IPS-18a (cell line): ENCODE data around the gene PNPLA2.
A peak's percentile ranks its signal among the peaks of the same experiment; 100 is the strongest.

ENCODE experiments used
- H3K27ac ChIP-seq: one replicate; pipeline ENCODE4 v1.5.1; 2013; ENCODE audit warnings: low read length
- H3K27me3 ChIP-seq: one replicate; pipeline ENCODE4 v1.6.1; 2013; ENCODE audit warnings: mild to moderate bottlenecking, low read length; ENCODE audit not compliant: control insufficient read depth, insufficient read depth
- H3K36me3 ChIP-seq: one replicate; pipeline ENCODE4 v1.6.1; 2013; ENCODE audit warnings: low read depth, low read length; ENCODE audit not compliant: control insufficient read depth
- H3K4me1 ChIP-seq: one replicate; pipeline ENCODE4 v1.6.1; 2013; ENCODE audit warnings: low read depth, low read length; ENCODE audit not compliant: control insufficient read depth
- H3K4me3 ChIP-seq: one replicate; pipeline ENCODE4 v1.5.1; 2013; ENCODE audit warnings: low read length
- H3K9ac ChIP-seq: one replicate; pipeline ENCODE4 v1.6.1; 2013; ENCODE audit warnings: mild to moderate bottlenecking, low read length, moderate library complexity
- H3K9me3 ChIP-seq: one replicate; pipeline ENCODE4 v1.6.1; 2013; ENCODE audit warnings: low read depth, low read length; ENCODE audit not compliant: control insufficient read depth

The PNPLA2 gene

DNA sequence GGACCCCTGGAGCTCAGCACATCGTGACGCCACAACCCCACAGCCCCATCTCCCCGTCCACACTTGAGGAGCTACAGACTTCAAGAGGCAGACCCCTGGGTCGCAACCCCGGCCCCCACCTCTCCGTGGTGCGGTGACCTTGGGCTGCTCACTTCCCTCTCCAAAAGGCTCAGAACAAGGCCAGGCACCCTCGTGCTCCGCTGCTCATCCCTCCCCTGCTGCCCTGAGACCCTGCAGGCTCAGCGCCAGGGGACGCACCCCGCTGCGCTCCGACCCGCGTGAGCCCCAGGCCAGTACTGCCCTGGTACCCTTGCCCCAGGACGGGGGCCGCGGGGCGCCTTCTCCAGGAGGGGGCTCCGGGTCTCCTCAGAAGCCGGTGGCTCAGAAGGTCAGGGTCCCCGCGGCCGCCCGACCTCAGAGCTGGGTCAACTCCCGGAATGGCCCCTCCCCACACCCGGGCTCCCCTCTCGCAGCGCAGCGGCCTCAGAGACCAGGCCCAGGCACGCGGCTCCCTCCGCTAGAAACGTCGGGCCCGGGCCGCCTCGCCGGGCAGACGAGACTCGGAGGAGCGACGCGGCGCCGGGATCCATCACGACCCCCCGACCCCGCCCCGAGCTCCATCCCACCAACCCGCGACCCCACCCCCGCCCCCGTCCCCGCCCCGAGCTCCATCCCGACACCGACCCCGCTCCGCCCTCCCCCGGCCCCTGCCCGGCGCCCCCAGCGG is 42.0 kb upstream of the PNPLA2 start:
- peak overlapping the region; percentile 77 for H3K4me3 ChIP-seq

GRCh38 chr11:777288-778255 is 41.1 kb upstream of the PNPLA2 start, which contains the start of gene GATD1:
GATD1 (minus strand) TSS chr11:777487; CDS start chr11:777462, 25 bp downstream.
- Histone ChIP-seq H3K36me3 (peaks cover 5% of the 10 kb centered on the region), H3K27me3 (no peaks in the 10 kb centered on the region)

More for the DNA sequence above, 42.0 kb upstream of the PNPLA2 start:
- Histone ChIP-seq H3K4me1 (no peaks in the 10 kb centered on the region), H3K36me3 (peaks cover 5% of the 10 kb centered on the region), H3K27ac (no peak overlapping the region), H3K27me3 (no peaks in the 10 kb centered on the region), H3K9ac (peak overlapping the region; percentile 81), H3K9me3 (no peaks in the 10 kb centered on the region)

DNA sequence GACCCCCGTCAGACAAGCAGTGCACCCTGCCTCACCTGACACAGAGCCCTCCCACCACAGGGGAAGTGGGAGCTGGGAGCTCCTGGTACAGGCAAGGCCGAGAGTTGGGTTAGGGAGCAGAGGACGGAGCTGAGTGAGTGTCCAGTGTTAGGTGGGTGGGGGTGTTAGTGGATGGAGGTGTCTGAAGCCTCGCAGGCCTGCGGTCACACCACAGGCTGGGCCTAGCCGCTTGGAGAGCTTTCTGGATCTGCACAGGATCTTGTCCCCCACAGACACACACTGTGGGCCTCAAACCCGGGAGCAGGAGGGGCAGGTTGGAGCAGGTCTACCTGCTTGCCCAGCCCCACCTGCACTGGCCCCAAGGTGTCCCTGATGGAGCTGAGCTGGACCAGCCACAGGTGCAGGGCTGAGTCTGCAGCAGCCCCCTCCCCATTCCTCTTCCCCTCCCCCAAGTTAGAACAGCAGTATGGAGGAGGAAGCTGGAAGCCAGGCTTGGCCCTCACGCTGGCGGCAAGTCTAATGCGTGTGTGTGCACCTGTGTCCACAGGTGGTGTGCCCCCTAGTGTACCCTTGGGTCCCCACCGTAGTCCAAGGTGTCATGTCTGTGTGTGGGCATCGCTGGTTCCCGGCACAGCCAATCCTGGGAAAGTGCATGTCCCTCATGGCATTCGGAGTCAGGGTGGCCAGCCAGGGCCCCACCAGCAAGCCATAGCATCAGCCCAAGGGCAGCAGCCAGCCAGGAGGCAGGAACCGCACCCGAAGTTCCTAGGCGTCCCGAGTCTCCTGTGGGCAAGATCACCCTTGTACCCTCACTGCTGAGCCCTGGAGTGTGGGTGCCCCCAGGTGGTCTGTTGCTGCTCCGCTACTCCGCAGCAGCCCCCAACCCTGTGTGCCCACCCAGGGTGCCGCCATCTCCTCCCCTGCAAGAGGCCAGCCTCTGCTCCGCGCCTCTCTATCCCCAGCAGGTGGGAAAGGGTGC is 39.4 kb upstream of the PNPLA2 start:
- H3K9ac ChIP-seq: no peak overlapping the region
- H3K27me3 ChIP-seq: no peaks in the 10 kb centered on the region
- H3K4me1 ChIP-seq: peaks cover 5% of the 10 kb centered on the region
- H3K27ac ChIP-seq: no peak overlapping the region
- H3K36me3 ChIP-seq: no peaks in the 10 kb centered on the region
- no peak overlapping the region for H3K4me3 ChIP-seq
- H3K9me3 ChIP-seq: no peaks in the 10 kb centered on the region

More at GRCh38 chr11:777288-778255, 41.1 kb upstream of the PNPLA2 start, which contains the start of gene GATD1:
- Histone ChIP-seq H3K9ac (peak within 1 kb of the TSS; percentile 81), H3K4me1 (no peaks in the 10 kb centered on the region), H3K9me3 (no peaks in the 10 kb centered on the region), H3K27ac (no peak within 1 kb of the TSS), H3K4me3 (peak within 1 kb of the TSS; percentile 77)

DNA sequence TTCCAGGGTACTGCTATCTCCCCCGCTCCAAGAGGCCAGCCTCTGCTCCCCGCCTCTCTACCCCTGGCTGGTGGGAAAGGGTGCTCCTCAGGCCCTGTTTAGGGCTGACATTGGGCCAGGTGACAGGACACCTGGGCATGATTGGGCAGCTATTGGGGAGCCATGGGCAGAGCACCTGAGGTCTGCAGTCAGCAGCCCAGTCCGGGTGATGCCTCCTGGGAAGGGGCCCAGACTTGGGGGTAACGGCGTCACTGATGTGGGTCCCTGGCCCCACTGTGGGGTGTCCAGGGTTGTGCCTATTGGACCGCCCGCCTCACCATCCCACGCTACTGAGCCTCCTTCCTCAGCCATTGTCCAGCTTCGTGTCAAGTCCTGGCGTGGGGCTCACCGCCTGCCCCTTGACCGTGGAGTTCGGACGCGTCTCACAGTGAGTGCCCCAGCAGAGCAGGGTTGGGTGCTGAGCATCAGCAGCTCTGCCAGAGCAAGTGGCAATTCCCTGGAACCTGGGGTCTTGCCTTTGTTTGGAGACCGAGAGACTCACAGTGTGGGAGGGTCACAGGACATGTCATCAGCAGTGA is 38.7 kb upstream of the PNPLA2 start:
- Histone ChIP-seq H3K4me3 (no peak overlapping the region), H3K27ac (no peak overlapping the region), H3K9me3 (no peaks in the 10 kb centered on the region), H3K4me1 (peaks cover 5% of the 10 kb centered on the region), H3K9ac (no peak overlapping the region), H3K36me3 (no peaks in the 10 kb centered on the region), H3K27me3 (no peaks in the 10 kb centered on the region)

GRCh38 chr11:782264-783174 is 36.2 kb upstream of the PNPLA2 start:
- Histone ChIP-seq H3K4me1 (peaks cover 5% of the 10 kb centered on the region), H3K36me3 (no peaks in the 10 kb centered on the region), H3K9ac (no peak overlapping the region), H3K27ac (no peak overlapping the region), H3K4me3 (no peak overlapping the region), H3K9me3 (no peaks in the 10 kb centered on the region), H3K27me3 (no peaks in the 10 kb centered on the region)

- Histone ChIP-seq H3K4me3 (peak overlapping the region; percentile 32), H3K27me3 (no peaks in the 10 kb centered on the region), H3K36me3 (no peaks in the 10 kb centered on the region), H3K9ac (no peak overlapping the region), H3K27ac (no peak overlapping the region), H3K4me1 (peaks cover 5% of the 10 kb centered on the region), H3K9me3 (no peaks in the 10 kb centered on the region)
Measured at GRCh38 chr11:783581-784015, 35.1 kb upstream of the PNPLA2 start.

GRCh38 chr11:786235-787083 is 32.3 kb upstream of the PNPLA2 start:
- no peaks in the 10 kb centered on the region for H3K27me3 ChIP-seq
- no peak overlapping the region for H3K27ac ChIP-seq
- no peaks in the 10 kb centered on the region for H3K9me3 ChIP-seq
- no peak overlapping the region for H3K9ac ChIP-seq
- no peak overlapping the region for H3K4me3 ChIP-seq
- H3K4me1 ChIP-seq: peaks cover 14% of the 10 kb centered on the region
- H3K36me3 ChIP-seq: no peaks in the 10 kb centered on the region

DNA sequence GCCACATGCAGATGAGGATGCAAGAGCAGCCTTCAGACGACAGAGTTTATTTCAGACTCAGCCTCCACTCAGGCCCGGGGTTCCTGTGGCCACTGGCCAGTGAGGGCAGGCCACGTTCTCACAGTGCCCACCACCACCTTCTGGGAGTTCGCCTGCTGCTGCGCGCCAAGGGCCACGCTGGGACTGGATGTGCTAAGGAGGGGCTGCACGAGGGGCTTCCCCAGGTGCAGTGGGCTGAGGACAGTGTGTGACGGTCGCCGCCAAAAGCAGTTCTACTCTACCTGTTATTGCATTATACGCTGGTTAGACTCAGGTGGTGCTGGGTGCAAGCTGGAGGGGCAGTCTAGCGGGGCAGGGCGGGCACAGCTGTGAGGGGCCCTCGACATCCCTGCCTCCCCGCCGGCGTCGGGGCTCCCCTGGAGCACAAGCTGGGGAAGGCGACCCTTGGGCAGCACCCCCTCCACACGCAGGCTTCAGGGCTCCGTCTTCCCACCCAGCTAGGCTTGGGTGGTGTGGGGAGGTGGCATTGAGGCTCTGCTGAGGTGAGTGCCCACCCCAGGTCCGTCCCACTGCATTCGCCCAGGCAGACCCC is 31.5 kb upstream of the PNPLA2 start:
- H3K4me3 ChIP-seq: no peak overlapping the region
- H3K36me3 ChIP-seq: peaks cover 4% of the 10 kb centered on the region
- H3K27ac ChIP-seq: no peak overlapping the region

DNA sequence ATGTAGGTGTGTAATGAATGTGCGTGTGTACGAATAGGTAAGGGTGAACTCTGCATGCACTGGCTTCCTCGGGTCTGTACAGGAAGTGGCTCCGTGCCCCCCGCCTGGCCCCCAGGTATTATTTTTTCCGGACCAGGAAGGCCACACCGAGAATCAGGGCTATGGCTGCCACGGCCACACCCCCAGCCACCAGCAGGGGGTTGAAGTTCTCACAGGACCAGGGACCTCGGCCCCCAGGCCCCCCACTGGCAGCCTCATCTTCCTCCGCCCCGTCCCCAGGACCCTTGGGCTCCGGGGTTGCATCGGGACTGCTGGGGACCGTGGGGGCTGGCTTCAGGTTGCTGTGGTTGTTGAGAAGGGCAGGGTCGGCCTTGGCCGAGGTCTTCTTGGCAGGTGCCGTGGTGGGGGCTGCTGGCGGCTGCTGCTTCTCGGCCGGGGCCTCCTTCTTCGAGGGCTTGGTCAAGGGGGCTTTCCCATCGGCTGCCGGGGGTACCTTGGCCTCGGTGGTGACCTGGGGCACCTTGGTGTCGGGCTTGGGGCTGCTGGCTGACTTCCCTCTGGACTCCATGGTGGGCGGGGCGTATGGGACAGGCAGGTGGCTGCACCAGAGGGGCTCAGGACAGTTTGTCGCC is 30.6 kb upstream of the PNPLA2 start:
- Histone ChIP-seq H3K27me3 (no peaks in the 10 kb centered on the region), H3K4me1 (peaks cover 14% of the 10 kb centered on the region), H3K27ac (no peak overlapping the region), H3K4me3 (no peak overlapping the region), H3K36me3 (peaks cover 4% of the 10 kb centered on the region), H3K9me3 (no peaks in the 10 kb centered on the region), H3K9ac (no peak overlapping the region)

More for the DNA sequence above, 31.5 kb upstream of the PNPLA2 start:
- H3K4me1 ChIP-seq: peaks cover 14% of the 10 kb centered on the region
- H3K27me3 ChIP-seq: no peaks in the 10 kb centered on the region
- no peak overlapping the region for H3K9ac ChIP-seq
- H3K9me3 ChIP-seq: no peaks in the 10 kb centered on the region
